AML-193 (cell line): Measurements from ENCODE around the gene LAIR2.

Experiments
- DNase-seq, 2 experiments: peaks; one replicate each; lab custom pipeline; 2025; lab: John Stamatoyannopoulos, UW

LAIR2 gene

DNA sequence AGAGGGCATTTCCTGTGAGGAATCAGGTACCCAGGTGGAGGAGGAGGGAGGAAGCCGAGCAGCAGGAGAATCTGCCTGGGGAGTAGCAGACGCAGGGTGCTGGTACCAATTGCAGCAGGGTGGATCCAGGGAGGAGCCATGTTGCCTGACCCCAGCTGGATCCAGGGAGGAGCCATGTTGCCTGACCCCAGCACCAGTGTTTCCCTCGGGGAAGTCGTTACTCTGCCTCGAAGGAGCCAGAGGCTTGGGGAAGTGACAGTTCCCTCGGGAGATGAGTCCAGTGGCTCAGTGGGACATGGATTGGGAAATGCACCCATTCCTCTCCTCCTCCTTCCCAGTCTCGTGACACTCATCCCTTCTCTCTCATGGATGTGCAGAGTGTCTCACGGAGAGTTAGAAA lies 31.5 kb downstream of the LAIR2 start:
- no peak for DNase-seq

DNA sequence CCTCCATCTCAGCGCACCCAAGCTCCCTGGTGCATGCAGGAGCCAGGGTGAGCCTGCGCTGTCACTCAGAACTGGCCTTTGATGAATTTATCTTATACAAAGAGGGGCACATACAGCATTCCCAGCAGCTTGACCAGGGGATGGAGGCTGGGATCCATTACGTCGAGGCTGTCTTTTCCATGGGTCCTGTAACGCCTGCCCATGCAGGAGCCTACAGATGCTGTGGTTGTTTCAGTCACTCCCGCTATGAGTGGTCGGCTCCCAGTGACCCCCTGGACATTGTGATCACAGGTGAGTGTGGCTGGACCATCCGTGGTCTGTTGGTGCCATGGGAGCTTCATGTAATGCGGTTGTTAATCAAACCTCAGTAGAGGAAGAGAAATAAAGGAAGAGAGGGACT lies 33.0 kb downstream of the LAIR2 start:
- no peak for DNase-seq

DNA sequence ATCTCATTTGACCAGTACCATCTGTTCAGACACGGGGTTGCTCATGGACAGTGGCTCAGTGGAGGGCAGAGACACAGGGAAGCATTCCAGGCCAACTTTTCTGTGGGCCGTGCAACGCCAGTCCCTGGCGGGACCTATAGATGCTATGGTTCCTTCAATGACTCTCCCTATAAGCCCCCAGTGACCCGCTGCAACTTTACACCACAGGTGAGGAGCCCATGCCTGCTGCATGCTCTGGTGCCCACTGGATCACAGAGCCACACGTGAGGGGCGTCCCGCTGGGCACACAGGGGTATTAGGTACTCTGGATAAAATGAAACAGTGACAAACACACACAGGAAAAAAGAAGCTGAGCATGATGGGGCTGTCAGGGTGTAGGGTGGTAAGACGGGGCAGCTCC lies 34.3 kb downstream of the LAIR2 start:
- DNase-seq = no peak

DNA sequence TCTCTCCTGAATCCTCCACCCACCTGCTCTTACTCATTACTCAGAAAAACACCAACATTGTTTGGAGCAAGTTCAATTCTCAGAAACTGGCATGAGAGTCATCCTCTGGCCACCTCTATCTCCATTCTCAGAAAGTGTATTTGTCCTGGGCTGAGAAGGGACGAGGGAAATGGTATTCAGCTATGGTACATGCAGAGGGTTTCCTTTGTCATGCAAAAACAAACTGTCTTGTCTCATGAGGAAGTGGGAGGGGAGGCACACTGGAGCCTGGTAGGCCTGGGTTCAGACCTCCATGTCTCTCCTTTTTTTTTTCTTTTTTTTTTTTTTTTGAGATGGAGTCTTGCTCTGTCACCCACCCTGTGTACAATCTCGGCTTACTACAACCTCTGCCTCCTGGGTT lies 39.1 kb downstream of the LAIR2 start:
- no peak for DNase-seq

- no peak for DNase-seq
These were observed 46.2 kb downstream of the LAIR2 start for GRCh38 chr19:54548806-54549205.

DNA sequence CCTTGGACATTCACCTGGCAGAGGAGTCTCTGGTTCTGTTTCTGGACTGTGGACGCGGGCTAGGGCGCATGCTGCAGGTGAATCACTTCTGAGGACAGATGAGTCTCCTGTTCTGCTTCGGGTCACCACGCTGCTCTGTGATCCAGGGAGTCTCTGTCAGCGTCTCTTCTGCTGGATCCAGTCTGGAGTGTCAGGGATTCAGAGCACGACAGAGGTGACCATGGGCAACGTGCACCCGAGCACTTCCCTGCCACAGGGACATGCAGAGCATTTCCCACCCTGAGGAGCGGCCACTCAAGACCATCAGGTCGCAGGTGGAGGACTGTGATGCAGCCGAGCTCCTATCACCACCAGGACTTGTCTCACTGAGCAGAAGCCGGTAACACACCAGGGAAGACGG lies 46.6 kb downstream of the LAIR2 start:
- no peak for DNase-seq

DNA sequence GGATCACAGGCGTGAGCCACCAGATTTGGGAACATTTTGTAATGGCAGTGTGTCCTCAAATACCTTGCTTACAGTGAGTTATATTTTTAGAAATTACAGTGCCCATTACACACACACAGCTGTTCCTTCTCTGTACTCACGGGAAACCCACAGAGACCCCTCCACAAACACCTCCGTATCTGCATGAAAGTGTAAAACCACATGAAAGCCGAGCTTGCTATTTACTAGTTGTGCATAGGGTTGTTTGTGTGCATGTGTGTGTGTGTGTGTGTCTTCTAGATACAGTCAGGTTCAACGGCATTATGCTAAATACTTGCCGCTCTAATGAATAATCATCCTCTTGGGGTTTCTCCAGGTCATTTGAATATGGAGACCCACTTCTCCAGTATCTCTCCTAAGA lies 48.7 kb downstream of the LAIR2 start:
- DNase-seq = no peak

- DNase-seq = peak in 1 of 2 experiments; percentile 12
These were observed 49.6 kb downstream of the LAIR2 start for GRCh38 chr19:54551950-54552912.

GRCh38 chr19:54552913-54553310 lies 50.3 kb downstream of the LAIR2 start:
- no peak for DNase-seq

- no peak for DNase-seq
These were observed 51.4 kb downstream of the LAIR2 start for GRCh38 chr19:54554006-54554405.

GRCh38 chr19:54554896-54555295 lies 52.3 kb downstream of the LAIR2 start:
- no peak for DNase-seq

DNA sequence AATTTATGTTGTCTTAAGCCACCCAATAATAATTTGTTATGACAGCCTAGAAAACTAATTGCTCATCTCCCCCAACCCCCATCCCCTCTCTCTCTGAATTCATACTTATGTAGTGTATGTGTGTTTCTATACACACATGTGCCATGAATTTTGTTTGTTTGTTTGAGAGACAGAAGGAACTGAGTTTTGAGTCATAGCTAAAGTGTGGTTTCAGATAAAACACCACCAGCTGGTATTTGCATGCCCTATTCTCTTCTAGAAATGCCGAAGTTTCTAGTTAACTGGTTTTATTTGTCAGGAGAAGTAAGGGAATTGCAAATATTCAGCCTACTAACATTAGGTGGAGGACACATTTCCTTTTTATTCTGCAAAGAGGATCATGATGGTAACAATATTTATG lies 53.6 kb downstream of the LAIR2 start:
- no peak for DNase-seq

GRCh38 chr19:54558339-54558738 lies 55.7 kb downstream of the LAIR2 start:
- DNase-seq = peak in 1 of 2 experiments; percentile 1
